Naive thymus-derived CD4-positive, alpha-beta T cell (primary cell): ENCODE measurements around the gene PKM. TPM values are rescaled to one million over a fixed set of nuclear protein-coding genes. Genes with fewer than 3 reads are reported as not detected.

ENCODE experiments used
- ATAC-seq: fragments of 150-1000 bp; cut with Tn5 transposase; 2 replicates; pipeline ENCODE4 v1.10.0; 2021; ENCODE audit warnings: mild to moderate bottlenecking, moderate library complexity
- CTCF ChIA-PET: fragments of 350-600 bp; sonication (Branson Sonifier 250); formaldehyde crosslinking; loops from one replicate; lab custom pipeline; 2021; ENCODE audit warnings: antibody characterized with exemption; lab: Charles Lee
- POLR2A ChIA-PET: fragments of 350-600 bp; sonication (Branson Sonifier 250); formaldehyde crosslinking; loops from one replicate; lab custom pipeline; 2021; ENCODE audit warnings: antibody characterized with exemption, inconsistent platforms; lab: Charles Lee
- DNase-seq, 9 donors: peaks; one replicate each; pipeline versions ENCODE4 v3.0.0 to v3.0.0-alpha.2; 2020 to 2022; ENCODE audit warnings: mixed read lengths in 1 of 9
- H3K27ac ChIP-seq: one replicate; pipeline ENCODE4 v1.7.0; 2013; ENCODE audit warnings: mild to moderate bottlenecking, low read depth, low read length, moderate library complexity
- H3K27me3 ChIP-seq, 2 donors: one replicate each; pipeline ENCODE4 v1.7.0; 2013; ENCODE audit warnings: low read length in 2 of 2, mild to moderate bottlenecking in 2 of 2, moderate library complexity in 2 of 2; ENCODE audit not compliant: control insufficient read depth in 2 of 2, insufficient read depth in 2 of 2
- H3K36me3 ChIP-seq, 3 experiments: 1 replicate in 2 of 3; 2 replicates in 1 of 3; pipeline ENCODE4 v1.7.0; 2013; ENCODE audit warnings: low read length in 3 of 3, mild to moderate bottlenecking in 3 of 3, moderate library complexity in 1 of 3; ENCODE audit not compliant: insufficient read depth in 3 of 3, control insufficient read depth in 2 of 3
- H3K4me1 ChIP-seq, 2 donors: one replicate each; pipeline ENCODE4 v1.7.0; 2013; ENCODE audit warnings: low read length in 2 of 2, mild to moderate bottlenecking in 2 of 2, moderate library complexity in 1 of 2; ENCODE audit not compliant: control insufficient read depth in 2 of 2, insufficient read depth in 2 of 2
- H3K4me3 ChIP-seq: 2 replicates; pipeline ENCODE4 v1.7.0; 2013; ENCODE audit warnings: mild to moderate bottlenecking, low read length
- H3K9me3 ChIP-seq, 3 experiments: 1 replicate in 2 of 3; 2 replicates in 1 of 3; pipeline ENCODE4 v1.7.0; 2013; ENCODE audit warnings: low read length in 3 of 3; ENCODE audit not compliant: control insufficient read depth in 2 of 3
- H3K27ac Mint-ChIP-seq, 9 donors: one replicate each; pipeline ENCODE4 v1.8.0; 2020 to 2022; ENCODE audit warnings: mixed read lengths in 9 of 9, mild to moderate bottlenecking in 8 of 9, moderate library complexity in 5 of 9, inconsistent platforms in 2 of 9
- H3K27me3 Mint-ChIP-seq, 5 donors: one replicate each; pipeline ENCODE4 v1.8.0; 2021 to 2022; ENCODE audit warnings: mixed read lengths in 5 of 5, mild to moderate bottlenecking in 1 of 5
- H3K36me3 Mint-ChIP-seq, 5 donors: one replicate each; pipeline ENCODE4 v1.8.0; 2020 to 2022; ENCODE audit warnings: mixed read lengths in 5 of 5, mild to moderate bottlenecking in 3 of 5, inconsistent platforms in 1 of 5
- H3K4me1 Mint-ChIP-seq, 7 donors: one replicate each; pipeline ENCODE4 v1.8.0; 2020 to 2022; ENCODE audit warnings: mixed read lengths in 7 of 7, mild to moderate bottlenecking in 3 of 7, inconsistent platforms in 1 of 7
- H3K4me3 Mint-ChIP-seq, 10 donors: one replicate each; pipeline ENCODE4 v1.8.0; 2020 to 2022; ENCODE audit warnings: mild to moderate bottlenecking in 10 of 10, mixed read lengths in 10 of 10, moderate library complexity in 6 of 10, inconsistent platforms in 2 of 10
- H3K9me3 Mint-ChIP-seq, 11 donors: one replicate each; pipeline ENCODE4 v1.8.0; 2020 to 2022; ENCODE audit warnings: mixed read lengths in 11 of 11, mild to moderate bottlenecking in 4 of 11, inconsistent platforms in 1 of 11, moderate library complexity in 1 of 11
- intact Hi-C, 2 donors: fragments of 100-400 bp; cut with micrococcal nuclease; formaldehyde crosslinking; loops; one replicate each; pipeline ENCODE4 v1.15.1; 2023
- polyA plus RNA-seq, 2 donors: library from polyadenylated mRNA; unstranded; fragments of 300-500 nt; fragmentation: Illumina TruSeq; gene quantifications; one replicate each; pipeline ENCODE4 v1.2.3, GENCODE V29; 2021
- total RNA-seq, 6 experiments: library from RNA in 5 of 6; stranded (reverse) in 5 of 6; gene quantifications; 1 replicate in 5 of 6; 2 replicates in 1 of 6; pipeline ENCODE4 v1.2.3 and lab custom pipeline; 2021 to 2026

Gene PKM
- total and polyA plus RNA-seq, 7 experiments from 2014 or later: 237 to 1,627 (median 357) TPM

- DNase-seq: no peak
- Histone ChIP-seq H3K4me1 (no peaks in the 10 kb centered on the region), H3K36me3 (peaks cover 0 to 55% (median 22%) of the 10 kb centered on the region in 3 experiments), H3K9me3 (no peaks in the 10 kb centered on the region), H3K27me3 (no peaks in the 10 kb centered on the region), H3K4me3 (no peak overlapping the region), H3K27ac (no peak overlapping the region)
- H3K4me1 Mint-ChIP-seq: peaks cover 4 to 28% (median 8%) of the 10 kb centered on the region in 7 donors
- H3K4me3 Mint-ChIP-seq: peak overlapping the region in 4 of 10 donors; percentile 55 to 68 (median 63)
- H3K27ac Mint-ChIP-seq: peak overlapping the region in 1 of 9 donors; percentile 41
- no peaks in the 10 kb centered on the region for H3K9me3 Mint-ChIP-seq
- intact Hi-C loops: loop anchor here (1.0 to 10.0 kb wide), 7 partner anchors 28 to 336 kb away; partner anchors contain the start of genes PARP6 (in 2 of the 2), MYO9A (in 1 of the 2) and SENP8 (in 1 of the 2)
- CTCF ChIA-PET: interaction anchor here (1.0 to 4.2 kb wide), 6 partner anchors 29 to 105 kb away, joined by 3 to 46 read pairs (median 6); no protein-coding TSS in a partner anchor
- H3K27me3 Mint-ChIP-seq: peaks cover 13 to 31% (median 24%) of the 10 kb centered on the region in 5 donors
- peaks cover 9 to 34% (median 12%) of the 10 kb centered on the region in 5 donors for H3K36me3 Mint-ChIP-seq
- POLR2A ChIA-PET: interaction anchor here (2.4 kb wide), 1 partner anchor 29 kb away, joined by 11 read pairs; no protein-coding TSS in a partner anchor
- no peak for ATAC-seq
These were observed 32.4 kb downstream of the PKM start for GRCh38 chr15:72198356-72199204.

GRCh38 chr15:72197460-72198355, 33.3 kb downstream of the PKM start, which contains the start of gene GRAMD2A:
Gene GRAMD2A (minus strand): TSS chr15:72197787.
- Histone ChIP-seq H3K4me1 (no peaks in the 10 kb centered on the region), H3K9me3 (no peaks in the 10 kb centered on the region), H3K27me3 (no peaks in the 10 kb centered on the region), H3K4me3 (no peak within 1 kb of the TSS), H3K27ac (no peak within 1 kb of the TSS), H3K36me3 (peaks cover 0 to 46% (median 14%) of the 10 kb centered on the region in 3 experiments)
- Mint-ChIP-seq H3K4me3 (peak within 1 kb of the TSS; percentile 55 to 79 (median 64)), H3K9me3 (no peaks in the 10 kb centered on the region), H3K27me3 (peaks cover 15 to 31% (median 24%) of the 10 kb centered on the region in 5 donors), H3K36me3 (peaks cover 5 to 26% (median 8%) of the 10 kb centered on the region in 5 donors), H3K27ac (no peak within 1 kb of the TSS), H3K4me1 (peaks cover 4 to 23% (median 8%) of the 10 kb centered on the region in 7 donors)
- DNase-seq (peak in 2 of 9 donors; percentile 8 to 51), ATAC-seq (peak; percentile 35)
- intact Hi-C loops: loop anchor here (5.0 to 10.0 kb wide), 3 partner anchors 55 to 337 kb away; partner anchors contain the start of genes MYO9A (in 1 of the 2) and SENP8 (in 1 of the 2)
- ChIA-PET POLR2A (interaction anchor here (0.7 to 1.3 kb wide), 2 partner anchors 23 to 277 kb away, joined by 3 read pairs; no protein-coding TSS in a partner anchor), CTCF (interaction anchor here (1.0 to 4.2 kb wide), 3 partner anchors 75 to 89 kb away, joined by 4 to 46 read pairs (median 7); no protein-coding TSS in a partner anchor)

GRCh38 chr15:72197041-72197459, 33.9 kb downstream of the PKM start:
- no peaks in the 10 kb centered on the region for H3K4me1 ChIP-seq
- H3K4me3 ChIP-seq: no peak overlapping the region
- Mint-ChIP-seq H3K27me3 (peaks cover 19 to 31% (median 24%) of the 10 kb centered on the region in 5 donors), H3K4me3 (peak overlapping the region; percentile 22 to 79 (median 60)), H3K9me3 (no peaks in the 10 kb centered on the region), H3K27ac (no peak overlapping the region), H3K4me1 (peaks cover 4 to 23% (median 8%) of the 10 kb centered on the region in 7 donors), H3K36me3 (peaks cover 5 to 26% (median 8%) of the 10 kb centered on the region in 5 donors)
- CTCF ChIA-PET: interaction anchor here (2.9 kb wide), 1 partner anchor 86 kb away, joined by 7 read pairs; no protein-coding TSS in a partner anchor
- ATAC-seq (no peak), DNase-seq (peak in 1 of 9 donors; percentile 5)
- H3K36me3 ChIP-seq: peaks cover 0 to 39% (median 10%) of the 10 kb centered on the region in 3 experiments
- H3K9me3 ChIP-seq: no peaks in the 10 kb centered on the region
- H3K27ac ChIP-seq: no peak overlapping the region
- POLR2A ChIA-PET: interaction anchor here (0.5 to 1.3 kb wide), 3 partner anchors 24 to 278 kb away, joined by 3 read pairs; no protein-coding TSS in a partner anchor
- intact Hi-C loops: loop anchor here (5.0 to 10.0 kb wide), 3 partner anchors 55 to 338 kb away; partner anchors contain the start of genes MYO9A (in 1 of the 2) and SENP8 (in 1 of the 2)
- no peaks in the 10 kb centered on the region for H3K27me3 ChIP-seq

GRCh38 chr15:72196409-72197040, 34.5 kb downstream of the PKM start:
- no peak overlapping the region for H3K27ac ChIP-seq
- DNase-seq: no peak
- peaks cover 5 to 24% (median 8%) of the 10 kb centered on the region in 5 donors for H3K36me3 Mint-ChIP-seq
- no peaks in the 10 kb centered on the region for H3K9me3 Mint-ChIP-seq
- no peak for ATAC-seq
- no peaks in the 10 kb centered on the region for H3K9me3 ChIP-seq
- H3K27ac Mint-ChIP-seq: no peak overlapping the region
- no peaks in the 10 kb centered on the region for H3K27me3 ChIP-seq
- H3K4me1 Mint-ChIP-seq: peaks cover 4 to 23% (median 8%) of the 10 kb centered on the region in 7 donors
- no peaks in the 10 kb centered on the region for H3K4me1 ChIP-seq
- peaks cover 0 to 34% (median 10%) of the 10 kb centered on the region in 3 experiments for H3K36me3 ChIP-seq
- ChIA-PET CTCF (interaction anchor here (0.6 to 2.9 kb wide), 3 partner anchors 16 to 87 kb away, joined by 3 to 7 read pairs (median 4); no protein-coding TSS in a partner anchor), POLR2A (interaction anchor here (0.5 to 1.3 kb wide), 2 partner anchors 24 to 28 kb away, joined by 3 read pairs; no protein-coding TSS in a partner anchor)
- intact Hi-C loops: loop anchor here (5.0 to 10.0 kb wide), 3 partner anchors 56 to 338 kb away; partner anchors contain the start of genes MYO9A (in 1 of the 2) and SENP8 (in 1 of the 2)
- no peak overlapping the region for H3K4me3 ChIP-seq
- H3K27me3 Mint-ChIP-seq: peaks cover 21 to 31% (median 24%) of the 10 kb centered on the region in 5 donors
- H3K4me3 Mint-ChIP-seq: peak overlapping the region in 6 of 10 donors; percentile 25 to 70 (median 50)

GRCh38 chr15:72195101-72195511, 35.9 kb downstream of the PKM start:
- ATAC-seq (peak; percentile 72), DNase-seq (no peak)
- ChIA-PET POLR2A (no interaction called here), CTCF (interaction anchor here (0.8 kb wide), 2 partner anchors 31 to 32 kb away, joined by 3 read pairs; no protein-coding TSS in a partner anchor)
- H3K4me1 ChIP-seq: no peaks in the 10 kb centered on the region
- no peak overlapping the region for H3K4me3 ChIP-seq
- Mint-ChIP-seq H3K4me1 (peaks cover 0 to 14% (median 8%) of the 10 kb centered on the region in 7 donors), H3K9me3 (no peaks in the 10 kb centered on the region), H3K27ac (no peak overlapping the region), H3K4me3 (no peak overlapping the region), H3K36me3 (peaks cover 5 to 14% (median 8%) of the 10 kb centered on the region in 5 donors), H3K27me3 (peaks cover 25 to 37% (median 30%) of the 10 kb centered on the region in 5 donors)
- intact Hi-C loops: loop anchor here (5.0 to 10.0 kb wide), 3 partner anchors 57 to 340 kb away; partner anchors contain the start of genes MYO9A (in 1 of the 2) and SENP8 (in 1 of the 2)
- peaks cover 0 to 20% (median 4%) of the 10 kb centered on the region in 3 experiments for H3K36me3 ChIP-seq
- H3K27ac ChIP-seq: no peak overlapping the region
- no peaks in the 10 kb centered on the region for H3K27me3 ChIP-seq
- no peaks in the 10 kb centered on the region for H3K9me3 ChIP-seq
